ENCODE results near the gene FBXL14. TPM values are rescaled to one million over a fixed set of nuclear protein-coding genes. Genes with fewer than 3 reads are reported as not detected.

FBXL14 gene
- total RNA-seq, 1 experiment from 2014 or later = 23.6 TPM

GRCh38 chr12:1534748-1535147 is 59.6 kb downstream of the FBXL14 start:
- Mint-ChIP-seq H3K27me3 (ENCODE audit: insufficient read depth, unreplicated experiment) (peaks cover 26% of the 10 kb centered on the region), H3K36me3 (ENCODE audit: insufficient read depth, unreplicated experiment) (no peaks in the 10 kb centered on the region), H3K27ac (ENCODE audit: unreplicated experiment) (no peak overlapping the region), H3K4me1 (ENCODE audit: low read depth, unreplicated experiment) (peaks cover 6% of the 10 kb centered on the region), H3K4me3 (ENCODE audit: unreplicated experiment) (no peak overlapping the region), H3K9me3 (ENCODE audit: unreplicated experiment) (no peaks in the 10 kb centered on the region)
- no peak for TF ChIP-seq CTCF (IDR thresholded peaks at IDR 0.05; ENCODE audit: insufficient read depth in 1 of 2, low read depth in 1 of 2, low read length in 1 of 2, severe bottlenecking in 1 of 2, unreplicated experiment in 1 of 2)
- Histone ChIP-seq H3K27me3 (replicated peaks; ENCODE audit: control insufficient read depth, insufficient read depth, low read length) (peaks cover 10% of the 10 kb centered on the region), H3K4me3 (ENCODE audit: low read depth, low read length) (no peak overlapping the region), H3K4me1 (peaks cover 2% of the 10 kb centered on the region; the same call in 1 of the 2 replicates), H3K36me3 (ENCODE audit: control insufficient read depth, insufficient read depth, low read length) (no peaks in the 10 kb centered on the region), H3K9me3 (no peaks in the 10 kb centered on the region)
- DNase-seq = no peak
- BruUV-seq (replicated peaks) = no TSS peak
- intact Hi-C loops (cut with micrococcal nuclease; ENCODE audit: unreplicated experiment) = no loop called here
- CTCF ChIA-PET = interaction anchor here (1.0 to 1.3 kb wide), 2 partner anchors 41 to 417 kb away, joined by 3 read pairs; no protein-coding TSS in a partner anchor
- POLR2A ChIA-PET = no interaction called here

- BruUV-seq (replicated peaks) = no TSS peak
- intact Hi-C loops (cut with micrococcal nuclease; ENCODE audit: unreplicated experiment) = no loop called here
- Mint-ChIP-seq H3K27ac (ENCODE audit: unreplicated experiment) (no peak overlapping the region), H3K4me1 (ENCODE audit: low read depth, unreplicated experiment) (peaks cover 6% of the 10 kb centered on the region), H3K9me3 (ENCODE audit: unreplicated experiment) (no peaks in the 10 kb centered on the region), H3K4me3 (ENCODE audit: unreplicated experiment) (no peak overlapping the region), H3K27me3 (ENCODE audit: insufficient read depth, unreplicated experiment) (peaks cover 27% of the 10 kb centered on the region), H3K36me3 (ENCODE audit: insufficient read depth, unreplicated experiment) (no peaks in the 10 kb centered on the region)
- DNase-seq = no peak
- CTCF ChIA-PET = interaction anchor here (0.6 to 1.7 kb wide), 3 partner anchors 42 to 311 kb away, joined by 3 to 4 read pairs (median 3); no protein-coding TSS in a partner anchor
- POLR2A ChIA-PET = no interaction called here
- Histone ChIP-seq H3K4me1 (peaks cover 4% of the 10 kb centered on the region; the same call in 1 of the 2 replicates), H3K27me3 (replicated peaks; ENCODE audit: control insufficient read depth, insufficient read depth, low read length) (peaks cover 10% of the 10 kb centered on the region), H3K4me3 (ENCODE audit: low read depth, low read length) (no peak overlapping the region), H3K36me3 (ENCODE audit: control insufficient read depth, insufficient read depth, low read length) (no peaks in the 10 kb centered on the region), H3K9me3 (no peaks in the 10 kb centered on the region)
- TF ChIP-seq CTCF (IDR thresholded peaks at IDR 0.05; ENCODE audit: insufficient read depth in 1 of 2, low read depth in 1 of 2, low read length in 1 of 2, severe bottlenecking in 1 of 2, unreplicated experiment in 1 of 2) = no peak
These were observed 60.6 kb downstream of the FBXL14 start for GRCh38 chr12:1533602-1534304.

- Mint-ChIP-seq H3K27ac (ENCODE audit: unreplicated experiment) (no peak overlapping the region), H3K9me3 (ENCODE audit: unreplicated experiment) (no peaks in the 10 kb centered on the region), H3K4me3 (ENCODE audit: unreplicated experiment) (no peak overlapping the region), H3K4me1 (ENCODE audit: low read depth, unreplicated experiment) (peaks cover 6% of the 10 kb centered on the region), H3K27me3 (ENCODE audit: insufficient read depth, unreplicated experiment) (peaks cover 29% of the 10 kb centered on the region), H3K36me3 (ENCODE audit: insufficient read depth, unreplicated experiment) (no peaks in the 10 kb centered on the region)
- H3K9me3 ChIP-seq = no peaks in the 10 kb centered on the region
- TF ChIP-seq CTCF (IDR thresholded peaks at IDR 0.05; ENCODE audit: insufficient read depth in 1 of 2, low read depth in 1 of 2, low read length in 1 of 2, severe bottlenecking in 1 of 2, unreplicated experiment in 1 of 2) = no peak
- H3K4me1 ChIP-seq = peaks cover 4% of the 10 kb centered on the region; the same call in 1 of the 2 replicates
- ChIA-PET POLR2A (no interaction called here), CTCF (interaction anchor here (0.7 to 1.7 kb wide), 3 partner anchors 26 to 415 kb away, joined by 3 to 6 read pairs (median 4); no protein-coding TSS in a partner anchor)
- intact Hi-C loops (cut with micrococcal nuclease; ENCODE audit: unreplicated experiment) = no loop called here
- H3K36me3 ChIP-seq (ENCODE audit: control insufficient read depth, insufficient read depth, low read length) = no peaks in the 10 kb centered on the region
- no peak for DNase-seq
- H3K4me3 ChIP-seq (ENCODE audit: low read depth, low read length) = no peak overlapping the region
- no TSS peak for BruUV-seq (replicated peaks)
- H3K27me3 ChIP-seq (replicated peaks; ENCODE audit: control insufficient read depth, insufficient read depth, low read length) = peaks cover 10% of the 10 kb centered on the region
These were observed 61.2 kb downstream of the FBXL14 start for GRCh38 chr12:1533205-1533601.

Measured in Caco-2 (cell line).